GM21786 (cell line): ENCODE results near the gene PPP1R1A.

ENCODE experiments used
- ATAC-seq: cut with Tn5 transposase; IDR thresholded peaks from one replicate; pipeline ENCODE4 v1.9.1; 2021; ENCODE audit not compliant: unreplicated experiment

Gene PPP1R1A

GRCh38 chr12:54538136-54538700 is 50.2 kb downstream of the PPP1R1A start:
- no peak for ATAC-seq

GRCh38 chr12:54535474-54535873 is 53.0 kb downstream of the PPP1R1A start:
- ATAC-seq: no peak

DNA sequence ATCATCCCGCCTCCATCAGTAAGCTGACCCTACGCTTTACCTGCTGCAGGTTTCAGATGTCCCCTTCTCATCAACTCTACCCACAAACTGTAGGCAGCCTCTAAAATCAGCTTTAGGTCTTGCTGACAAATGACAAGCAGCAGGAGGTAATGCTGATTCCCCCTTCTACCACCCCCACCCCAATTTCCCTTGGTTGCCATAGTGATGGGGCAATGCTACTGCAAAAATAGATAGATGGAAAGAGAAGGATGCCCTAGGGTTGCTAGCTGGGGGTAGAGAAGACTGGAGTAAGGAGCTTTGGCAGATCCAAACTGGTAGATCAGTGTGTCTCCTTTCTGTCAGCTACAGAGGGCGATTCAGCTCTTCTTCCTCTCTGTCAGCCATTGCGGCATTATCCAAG is 58.9 kb downstream of the PPP1R1A start:
- ATAC-seq: no peak
